HG02884 (cell line): ENCODE data around the gene RRM2.
A peak's percentile ranks its signal among the peaks of the same experiment; 100 is the strongest.

ENCODE experiments used
- ATAC-seq: cut with Tn5 transposase; IDR thresholded peaks from one replicate; pipeline ENCODE4 v1.9.1; 2021; ENCODE audit warnings: mild to moderate bottlenecking, moderate library complexity; ENCODE audit not compliant: unreplicated experiment

RRM2 gene

GRCh38 chr2:10122500-10123280 is at the start of gene RRM2:
TSS of gene RRM2 (plus strand) at chr2:10122739. CDS start at chr2:10122799, 60 bp downstream.
- peak; percentile 67 for ATAC-seq

DNA sequence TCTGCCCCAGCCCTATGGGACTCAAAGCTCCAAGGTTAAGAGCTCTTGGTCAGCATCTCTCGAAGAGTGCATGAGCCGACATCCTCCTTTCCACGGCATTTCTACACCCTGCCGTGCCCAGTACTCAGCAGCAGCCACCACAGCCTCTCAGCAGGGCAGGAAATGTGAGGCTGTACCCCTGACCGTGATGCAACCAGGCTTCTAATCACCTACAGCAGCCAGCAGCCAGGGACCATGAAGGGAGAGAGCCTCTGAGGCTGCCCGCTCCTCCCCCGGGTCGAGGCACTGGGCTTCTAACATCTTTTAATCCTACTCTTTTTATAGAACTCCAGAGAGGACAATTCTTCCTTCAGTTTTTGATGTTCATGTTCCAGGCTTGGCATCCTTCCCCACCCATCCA is 48.8 kb upstream of the RRM2 start:
- no peak for ATAC-seq

GRCh38 chr2:10075101-10075500 is 47.4 kb upstream of the RRM2 start:
- ATAC-seq = no peak

- no peak for ATAC-seq
Measured at GRCh38 chr2:10075571-10076209, 46.8 kb upstream of the RRM2 start.

GRCh38 chr2:10076511-10076910 is 46.0 kb upstream of the RRM2 start:
- no peak for ATAC-seq

GRCh38 chr2:10076988-10077527 is 45.5 kb upstream of the RRM2 start:
- no peak for ATAC-seq

DNA sequence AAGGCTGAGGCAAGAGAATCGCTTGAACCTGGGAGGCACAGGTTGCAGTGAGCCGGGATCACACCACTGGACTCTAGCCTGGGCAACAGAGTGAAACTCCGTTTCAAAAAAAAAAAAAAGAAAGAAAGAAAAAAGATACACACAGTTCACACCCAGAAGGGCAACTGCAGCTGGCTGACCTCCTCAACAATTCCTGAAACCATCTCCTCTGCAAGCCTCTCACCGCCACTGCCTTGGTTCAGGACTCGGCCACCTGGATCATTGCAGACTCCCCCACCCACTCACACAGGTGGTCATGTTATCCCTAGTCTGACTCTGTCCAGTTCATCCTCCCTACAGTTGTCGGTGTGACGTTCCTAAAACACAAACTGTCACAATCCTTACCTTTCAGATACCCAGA is 44.5 kb upstream of the RRM2 start:
- ATAC-seq = no peak

DNA sequence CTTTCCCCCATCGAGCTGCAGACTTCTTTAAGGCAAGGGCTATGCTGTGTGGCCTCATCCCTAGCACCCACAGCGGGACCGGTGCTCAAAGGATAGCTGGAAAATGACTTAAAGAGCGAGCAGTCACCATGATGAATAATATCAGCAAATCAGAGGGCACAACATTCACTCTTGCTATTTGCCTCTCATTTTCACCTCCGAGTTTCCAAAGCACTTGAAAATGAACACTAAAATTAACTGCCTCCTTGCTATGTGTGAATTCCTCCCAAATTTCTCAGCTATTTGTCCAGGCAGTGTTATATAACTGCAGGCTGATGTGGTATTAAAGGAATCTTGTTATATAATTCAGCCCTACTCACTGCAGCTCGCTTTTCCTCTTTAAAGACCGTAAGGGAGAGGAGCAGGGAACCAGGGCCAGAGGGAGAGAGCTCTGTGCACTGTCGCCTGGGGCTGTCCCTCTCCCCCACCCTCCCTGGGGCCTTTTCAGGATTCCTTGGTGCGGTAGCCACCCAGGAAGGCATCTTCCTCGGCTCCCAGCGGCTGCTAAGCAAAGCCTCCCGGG is 43.8 kb upstream of the RRM2 start:
- no peak for ATAC-seq

DNA sequence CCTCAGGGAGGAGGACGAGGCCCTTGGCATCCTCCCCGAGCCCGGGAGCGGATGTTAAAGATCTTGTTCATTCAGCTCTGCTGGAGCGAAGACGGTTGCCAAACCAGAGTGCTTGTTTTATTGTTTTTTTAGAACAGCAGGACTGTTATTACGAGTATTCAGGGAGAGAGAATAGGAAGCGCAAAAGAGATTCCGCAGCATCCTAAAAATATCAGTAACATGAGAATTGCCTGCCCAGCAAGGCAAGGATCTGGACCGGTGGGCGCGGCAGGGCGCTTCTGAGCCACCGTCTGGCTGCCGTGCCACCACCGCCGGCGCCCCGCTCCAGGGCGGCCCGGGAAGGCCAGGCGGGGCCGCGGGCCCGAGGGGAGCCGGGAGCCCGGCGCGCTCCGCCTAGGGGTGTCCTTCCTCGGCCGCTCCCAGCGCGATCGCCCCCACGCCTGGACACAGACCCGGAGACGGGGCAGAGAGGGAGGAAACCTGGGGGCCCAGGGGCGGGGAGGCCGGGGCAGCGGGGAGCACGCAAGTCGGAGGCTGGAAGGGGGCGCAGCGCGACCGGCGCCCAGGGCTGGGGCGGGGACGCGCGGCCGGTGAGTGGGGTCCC is 43.2 kb upstream of the RRM2 start:
- no peak for ATAC-seq

GRCh38 chr2:10079870-10080535 is 42.5 kb upstream of the RRM2 start, which contains the start of gene CYS1:
TSS of gene CYS1 (minus strand) at chr2:10080411. CDS start at chr2:10080223, 188 bp downstream.
- ATAC-seq = no peak

DNA sequence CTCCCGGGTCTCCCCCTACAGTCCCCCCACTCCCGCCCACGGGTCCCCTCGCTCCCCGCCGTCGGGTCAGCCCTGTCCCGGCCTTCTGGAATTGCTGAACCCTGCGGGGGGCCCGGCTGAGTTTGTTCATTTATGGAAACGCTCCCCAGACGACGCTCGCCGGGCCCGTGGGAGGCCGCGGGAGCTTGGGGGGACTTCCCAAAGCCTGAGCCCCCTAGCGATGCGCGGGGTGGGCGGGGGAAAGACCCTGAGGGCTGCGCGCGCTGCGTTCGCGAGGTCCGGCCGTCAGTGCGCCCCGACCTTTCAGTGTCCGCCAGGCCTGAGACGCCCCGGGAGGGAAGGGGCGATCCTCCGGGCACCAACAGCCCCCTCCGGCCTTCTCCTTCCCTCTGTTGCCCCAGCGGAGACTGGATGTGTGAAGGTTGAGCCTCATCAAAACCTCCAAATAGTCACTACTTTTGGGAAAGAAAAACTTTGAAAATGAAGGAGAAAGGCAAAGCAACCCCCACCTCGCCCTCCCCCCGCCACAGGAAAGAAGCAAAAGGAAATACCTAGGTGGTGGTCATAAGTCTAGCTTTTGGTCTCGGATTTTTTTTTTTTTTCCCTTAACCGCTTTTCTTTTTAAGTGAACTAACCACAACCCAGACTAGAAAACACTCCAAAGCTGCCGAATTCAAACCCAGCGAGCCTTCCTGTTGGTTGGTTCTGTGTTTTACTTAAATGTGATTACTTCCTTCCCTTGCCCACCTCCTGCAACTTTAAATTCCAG is 41.8 kb upstream of the RRM2 start:
- ATAC-seq = no peak

- no peak for ATAC-seq
Measured at GRCh38 chr2:10083046-10083445, 39.5 kb upstream of the RRM2 start.

GRCh38 chr2:10083692-10084211 is 38.8 kb upstream of the RRM2 start:
- ATAC-seq = no peak

GRCh38 chr2:10084223-10084865 is 38.2 kb upstream of the RRM2 start:
- ATAC-seq = no peak

DNA sequence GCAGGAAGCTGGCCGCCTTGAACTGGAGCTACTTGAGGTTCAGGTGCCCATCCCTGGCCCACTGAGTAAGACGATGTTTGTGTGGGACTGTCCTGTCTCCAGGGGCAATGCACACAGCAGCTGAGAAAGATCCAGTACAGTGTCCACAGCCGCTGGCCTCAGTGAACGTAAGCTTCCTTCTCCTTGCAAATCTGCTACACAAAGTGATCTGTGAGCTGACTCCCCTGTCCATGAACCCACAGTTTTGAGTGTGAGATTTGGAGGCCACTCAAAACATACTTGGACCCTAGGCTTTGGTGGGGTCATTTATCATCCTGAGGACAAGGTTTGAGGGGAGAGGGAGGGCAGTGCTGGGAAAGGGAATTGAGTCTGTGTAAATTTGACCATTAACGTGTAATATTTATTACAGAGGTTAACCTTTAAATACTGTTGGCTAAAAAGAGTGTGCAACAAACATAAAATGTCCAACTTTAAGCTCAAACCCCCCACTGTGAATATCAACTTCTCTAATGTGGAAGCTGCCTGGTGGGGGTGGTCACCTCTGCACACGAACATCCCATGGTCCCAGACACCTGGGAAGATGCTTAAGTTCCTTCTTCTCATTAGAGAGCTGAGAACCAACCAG is 37.4 kb upstream of the RRM2 start:
- ATAC-seq = no peak

DNA sequence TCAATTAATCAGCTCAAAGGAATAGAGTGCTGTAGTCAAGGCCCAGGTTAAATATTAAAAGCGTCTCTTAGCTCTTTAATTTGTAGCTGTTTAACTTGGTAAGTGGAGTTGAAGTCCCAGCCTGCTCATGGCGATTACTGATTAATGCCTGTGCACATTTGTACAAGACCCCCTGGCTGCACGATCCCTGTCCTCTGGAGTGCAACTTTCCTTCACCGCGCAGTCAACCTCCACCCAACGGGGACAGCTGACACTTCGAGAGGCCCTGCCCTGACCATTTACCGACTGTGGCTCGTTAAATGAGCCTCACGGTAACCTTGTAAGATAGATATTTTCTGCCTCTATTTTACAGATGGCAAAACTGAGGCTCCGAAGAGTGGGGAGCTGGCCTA is 36.9 kb upstream of the RRM2 start:
- ATAC-seq = no peak

- no peak for ATAC-seq
Measured at GRCh38 chr2:10086950-10087349, 35.6 kb upstream of the RRM2 start.

GRCh38 chr2:10087360-10087759 is 35.2 kb upstream of the RRM2 start:
- ATAC-seq = no peak
